SK-N-SH treated with all-trans-retinoic acid at 6 μM for 48 hours (cell line): ENCODE data around the gene RBM47.

Experiments
- ATAC-seq: fragments of 200-7000 bp; cut with Tn5 transposase; 3 replicates; pipeline ENCODE4 v1.9.1; 2020; ENCODE audit warnings: mild to moderate bottlenecking, moderate library complexity
- ARNTL ChIP-seq: fragments of 450-650 bp; formaldehyde crosslinking; IDR thresholded peaks from 2 replicates; pipeline ENCODE4 v1.5.0; 2020; ENCODE audit warnings: low read depth, mild to moderate bottlenecking, moderate library complexity, borderline replicate concordance
- BACH2 ChIP-seq: fragments of 250-450 bp; sonication (Bioruptor Pico); IDR thresholded peaks from 2 replicates; pipeline ENCODE4 v1.9.0; 2021; ENCODE audit warnings: mild to moderate bottlenecking, borderline replicate concordance
- ESRRG ChIP-seq: fragments of 250-450 bp; sonication (Bioruptor Pico); IDR thresholded peaks from 2 replicates; pipeline ENCODE4 v1.6.1; 2021; ENCODE audit warnings: mild to moderate bottlenecking
- GLIS3 ChIP-seq: fragments of 250-450 bp; sonication (Bioruptor Pico); IDR thresholded peaks from 2 replicates; pipeline ENCODE4 v1.5.0; 2020; ENCODE audit warnings: mild to moderate bottlenecking, moderate library complexity
- ISL1 ChIP-seq: fragments of 250-450 bp; sonication (Bioruptor Pico); IDR thresholded peaks from 2 replicates; pipeline ENCODE4 v2.1.2; 2022; ENCODE audit warnings: mild to moderate bottlenecking, moderate library complexity
- OSR1 ChIP-seq: fragments of 250-450 bp; sonication (Bioruptor Pico); IDR thresholded peaks from 2 replicates; pipeline ENCODE4 v1.8.0; 2022; ENCODE audit warnings: moderate library complexity, mild to moderate bottlenecking, inconsistent platforms
- PPARA ChIP-seq: fragments of 250-450 bp; sonication (Bioruptor Pico); IDR thresholded peaks from 2 replicates; pipeline ENCODE4 v1.5.0; 2020; ENCODE audit warnings: mild to moderate bottlenecking, borderline replicate concordance
- RARB ChIP-seq: fragments of 250-450 bp; sonication (Bioruptor Pico); IDR thresholded peaks from 2 replicates; pipeline ENCODE4 v1.8.0; 2021; ENCODE audit warnings: mild to moderate bottlenecking, moderate library complexity
- SNAI2 ChIP-seq: fragments of 250-450 bp; sonication (Bioruptor Pico); IDR thresholded peaks from 2 replicates; pipeline ENCODE4 v1.5.0; 2020; ENCODE audit warnings: mild to moderate bottlenecking, moderate library complexity
- TCF4 ChIP-seq: fragments of 250-450 bp; sonication (Bioruptor Pico); IDR thresholded peaks from 2 replicates; pipeline ENCODE4 v1.8.0; 2021; ENCODE audit warnings: mild to moderate bottlenecking, moderate library complexity, borderline replicate concordance
- TOX ChIP-seq: fragments of 250-450 bp; sonication (Bioruptor Pico); IDR thresholded peaks from 2 replicates; pipeline ENCODE4 v1.8.0; 2021; ENCODE audit warnings: mild to moderate bottlenecking, moderate library complexity, borderline replicate concordance
- ZFP3 ChIP-seq: fragments of 250-450 bp; sonication (Bioruptor Pico); IDR thresholded peaks from 2 replicates; pipeline ENCODE4 v1.5.0; 2020; ENCODE audit warnings: mild to moderate bottlenecking, moderate library complexity
- ZFP30 ChIP-seq: fragments of 450-650 bp; formaldehyde crosslinking; IDR thresholded peaks from 2 replicates; pipeline ENCODE4 v1.5.0; 2022; ENCODE audit warnings: mild to moderate bottlenecking, moderate library complexity
- ZNF565 ChIP-seq: fragments of 450-650 bp; formaldehyde crosslinking; conservative IDR thresholded peaks from 2 replicates; pipeline ENCODE4 v1.5.0; 2020; ENCODE audit warnings: low read depth, mild to moderate bottlenecking, moderate library complexity
- ZNF70 ChIP-seq: fragments of 450-650 bp; formaldehyde crosslinking; IDR thresholded peaks from 2 replicates; pipeline ENCODE4 v1.5.0; 2020; ENCODE audit warnings: mild to moderate bottlenecking, moderate library complexity
- ZNF8 ChIP-seq: fragments of 450-650 bp; formaldehyde crosslinking; IDR thresholded peaks from 2 replicates; pipeline ENCODE4 v1.5.0; 2020; ENCODE audit warnings: mild to moderate bottlenecking, moderate library complexity
- TF ChIP-seq, protein P1 (sequence below): fragments of 250-450 bp; sonication (Bioruptor Pico); IDR thresholded peaks from 2 replicates; pipeline ENCODE4 v1.5.1; 2020; ENCODE audit warnings: low read depth, mild to moderate bottlenecking, moderate library complexity
- TF ChIP-seq, protein P2 (sequence below): fragments of 250-450 bp; sonication (Bioruptor Pico); IDR thresholded peaks from 2 replicates; pipeline ENCODE4 v1.5.0; 2020; ENCODE audit warnings: mild to moderate bottlenecking, moderate library complexity
- TF ChIP-seq, protein P3 (sequence below): fragments of 250-450 bp; sonication (Bioruptor Pico); IDR thresholded peaks from 2 replicates; pipeline ENCODE4 v1.5.1; 2021; ENCODE audit warnings: mild to moderate bottlenecking, moderate library complexity
- TF ChIP-seq, protein P4 (sequence below): fragments of 250-450 bp; sonication (Bioruptor Pico); IDR thresholded peaks from 2 replicates; pipeline ENCODE4 v1.8.0; 2020; ENCODE audit warnings: mild to moderate bottlenecking, moderate library complexity, borderline replicate concordance
- TF ChIP-seq, protein P5 (sequence below): fragments of 250-450 bp; sonication (Bioruptor Pico); IDR thresholded peaks from 2 replicates; pipeline ENCODE4 v1.8.0; 2021; ENCODE audit warnings: low read depth, mild to moderate bottlenecking, moderate library complexity, borderline replicate concordance

RBM47 gene

DNA sequence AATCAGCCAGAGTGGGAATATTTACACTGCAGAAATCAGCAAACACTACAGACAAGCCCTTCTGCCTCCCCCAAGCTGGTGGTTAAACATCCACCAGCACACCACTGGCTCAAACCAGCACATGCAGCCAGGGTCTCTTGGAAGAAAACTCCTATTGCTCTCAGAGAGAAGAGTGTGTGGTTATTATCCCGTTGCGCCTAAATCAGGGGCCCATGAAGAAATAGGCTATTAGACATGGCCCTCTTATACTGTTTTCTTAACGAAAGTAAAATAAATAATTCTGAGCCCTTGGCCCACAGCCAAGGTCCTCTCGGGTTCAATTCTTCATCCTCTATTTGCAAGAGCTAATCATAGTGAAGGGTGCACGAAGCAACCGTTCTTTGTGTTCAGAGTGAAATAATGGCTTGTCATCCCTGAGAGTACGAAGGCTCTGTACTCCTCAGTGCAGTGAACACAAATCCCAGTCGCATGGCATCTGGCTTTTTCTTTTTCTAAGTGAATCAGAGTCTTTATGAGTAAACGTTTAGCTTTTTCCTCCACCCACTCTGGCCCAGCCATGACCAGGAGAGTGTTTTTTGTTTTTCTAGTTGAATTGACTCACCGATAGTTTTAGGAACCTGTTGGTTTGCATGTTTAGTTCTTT lies 33.4 kb upstream of the RBM47 start:
- no peak for TF ChIP-seq ISL1 (CRISPR knock-in tag)
- TF ChIP-seq ESRRG (CRISPR knock-in tag) = no peak
- TF ChIP-seq, protein P1, sequence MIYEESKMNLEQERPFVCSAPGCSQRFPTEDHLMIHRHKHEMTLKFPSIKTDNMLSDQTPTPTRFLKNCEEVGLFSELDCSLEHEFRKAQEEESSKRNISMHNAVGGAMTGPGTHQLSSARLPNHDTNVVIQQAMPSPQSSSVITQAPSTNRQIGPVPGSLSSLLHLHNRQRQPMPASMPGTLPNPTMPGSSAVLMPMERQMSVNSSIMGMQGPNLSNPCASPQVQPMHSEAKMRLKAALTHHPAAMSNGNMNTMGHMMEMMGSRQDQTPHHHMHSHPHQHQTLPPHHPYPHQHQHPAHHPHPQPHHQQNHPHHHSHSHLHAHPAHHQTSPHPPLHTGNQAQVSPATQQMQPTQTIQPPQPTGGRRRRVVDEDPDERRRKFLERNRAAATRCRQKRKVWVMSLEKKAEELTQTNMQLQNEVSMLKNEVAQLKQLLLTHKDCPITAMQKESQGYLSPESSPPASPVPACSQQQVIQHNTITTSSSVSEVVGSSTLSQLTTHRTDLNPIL (CRISPR knock-in tag) = no peak
- TF ChIP-seq, protein P2, sequence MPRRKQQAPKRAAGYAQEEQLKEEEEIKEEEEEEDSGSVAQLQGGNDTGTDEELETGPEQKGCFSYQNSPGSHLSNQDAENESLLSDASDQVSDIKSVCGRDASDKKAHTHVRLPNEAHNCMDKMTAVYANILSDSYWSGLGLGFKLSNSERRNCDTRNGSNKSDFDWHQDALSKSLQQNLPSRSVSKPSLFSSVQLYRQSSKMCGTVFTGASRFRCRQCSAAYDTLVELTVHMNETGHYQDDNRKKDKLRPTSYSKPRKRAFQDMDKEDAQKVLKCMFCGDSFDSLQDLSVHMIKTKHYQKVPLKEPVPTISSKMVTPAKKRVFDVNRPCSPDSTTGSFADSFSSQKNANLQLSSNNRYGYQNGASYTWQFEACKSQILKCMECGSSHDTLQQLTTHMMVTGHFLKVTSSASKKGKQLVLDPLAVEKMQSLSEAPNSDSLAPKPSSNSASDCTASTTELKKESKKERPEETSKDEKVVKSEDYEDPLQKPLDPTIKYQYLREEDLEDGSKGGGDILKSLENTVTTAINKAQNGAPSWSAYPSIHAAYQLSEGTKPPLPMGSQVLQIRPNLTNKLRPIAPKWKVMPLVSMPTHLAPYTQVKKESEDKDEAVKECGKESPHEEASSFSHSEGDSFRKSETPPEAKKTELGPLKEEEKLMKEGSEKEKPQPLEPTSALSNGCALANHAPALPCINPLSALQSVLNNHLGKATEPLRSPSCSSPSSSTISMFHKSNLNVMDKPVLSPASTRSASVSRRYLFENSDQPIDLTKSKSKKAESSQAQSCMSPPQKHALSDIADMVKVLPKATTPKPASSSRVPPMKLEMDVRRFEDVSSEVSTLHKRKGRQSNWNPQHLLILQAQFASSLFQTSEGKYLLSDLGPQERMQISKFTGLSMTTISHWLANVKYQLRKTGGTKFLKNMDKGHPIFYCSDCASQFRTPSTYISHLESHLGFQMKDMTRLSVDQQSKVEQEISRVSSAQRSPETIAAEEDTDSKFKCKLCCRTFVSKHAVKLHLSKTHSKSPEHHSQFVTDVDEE = no peak
- TF ChIP-seq ARNTL = no peak
- TF ChIP-seq, protein P3, sequence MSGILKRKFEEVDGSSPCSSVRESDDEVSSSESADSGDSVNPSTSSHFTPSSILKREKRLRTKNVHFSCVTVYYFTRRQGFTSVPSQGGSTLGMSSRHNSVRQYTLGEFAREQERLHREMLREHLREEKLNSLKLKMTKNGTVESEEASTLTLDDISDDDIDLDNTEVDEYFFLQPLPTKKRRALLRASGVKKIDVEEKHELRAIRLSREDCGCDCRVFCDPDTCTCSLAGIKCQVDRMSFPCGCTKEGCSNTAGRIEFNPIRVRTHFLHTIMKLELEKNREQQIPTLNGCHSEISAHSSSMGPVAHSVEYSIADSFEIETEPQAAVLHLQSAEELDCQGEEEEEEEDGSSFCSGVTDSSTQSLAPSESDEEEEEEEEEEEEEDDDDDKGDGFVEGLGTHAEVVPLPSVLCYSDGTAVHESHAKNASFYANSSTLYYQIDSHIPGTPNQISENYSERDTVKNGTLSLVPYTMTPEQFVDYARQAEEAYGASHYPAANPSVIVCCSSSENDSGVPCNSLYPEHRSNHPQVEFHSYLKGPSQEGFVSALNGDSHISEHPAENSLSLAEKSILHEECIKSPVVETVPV (CRISPR knock-in tag) = no peak
- TF ChIP-seq, protein P4, sequence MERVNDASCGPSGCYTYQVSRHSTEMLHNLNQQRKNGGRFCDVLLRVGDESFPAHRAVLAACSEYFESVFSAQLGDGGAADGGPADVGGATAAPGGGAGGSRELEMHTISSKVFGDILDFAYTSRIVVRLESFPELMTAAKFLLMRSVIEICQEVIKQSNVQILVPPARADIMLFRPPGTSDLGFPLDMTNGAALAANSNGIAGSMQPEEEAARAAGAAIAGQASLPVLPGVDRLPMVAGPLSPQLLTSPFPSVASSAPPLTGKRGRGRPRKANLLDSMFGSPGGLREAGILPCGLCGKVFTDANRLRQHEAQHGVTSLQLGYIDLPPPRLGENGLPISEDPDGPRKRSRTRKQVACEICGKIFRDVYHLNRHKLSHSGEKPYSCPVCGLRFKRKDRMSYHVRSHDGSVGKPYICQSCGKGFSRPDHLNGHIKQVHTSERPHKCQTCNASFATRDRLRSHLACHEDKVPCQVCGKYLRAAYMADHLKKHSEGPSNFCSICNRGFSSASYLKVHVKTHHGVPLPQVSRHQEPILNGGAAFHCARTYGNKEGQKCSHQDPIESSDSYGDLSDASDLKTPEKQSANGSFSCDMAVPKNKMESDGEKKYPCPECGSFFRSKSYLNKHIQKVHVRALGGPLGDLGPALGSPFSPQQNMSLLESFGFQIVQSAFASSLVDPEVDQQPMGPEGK (CRISPR knock-in tag) = no peak
- TF ChIP-seq, protein P5, sequence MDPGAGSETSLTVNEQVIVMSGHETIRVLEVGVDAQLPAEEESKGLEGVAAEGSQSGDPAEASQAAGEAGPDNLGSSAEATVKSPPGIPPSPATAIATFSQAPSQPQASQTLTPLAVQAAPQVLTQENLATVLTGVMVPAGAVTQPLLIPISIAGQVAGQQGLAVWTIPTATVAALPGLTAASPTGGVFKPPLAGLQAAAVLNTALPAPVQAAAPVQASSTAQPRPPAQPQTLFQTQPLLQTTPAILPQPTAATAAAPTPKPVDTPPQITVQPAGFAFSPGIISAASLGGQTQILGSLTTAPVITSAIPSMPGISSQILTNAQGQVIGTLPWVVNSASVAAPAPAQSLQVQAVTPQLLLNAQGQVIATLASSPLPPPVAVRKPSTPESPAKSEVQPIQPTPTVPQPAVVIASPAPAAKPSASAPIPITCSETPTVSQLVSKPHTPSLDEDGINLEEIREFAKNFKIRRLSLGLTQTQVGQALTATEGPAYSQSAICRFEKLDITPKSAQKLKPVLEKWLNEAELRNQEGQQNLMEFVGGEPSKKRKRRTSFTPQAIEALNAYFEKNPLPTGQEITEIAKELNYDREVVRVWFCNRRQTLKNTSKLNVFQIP (CRISPR knock-in tag) = no peak
- TF ChIP-seq ZNF70 (CRISPR knock-in tag) = no peak
- no peak for TF ChIP-seq PPARA (CRISPR knock-in tag)
- TF ChIP-seq RARB = no peak
- no peak for TF ChIP-seq TCF4 (CRISPR knock-in tag)
- TF ChIP-seq ZFP3 (CRISPR knock-in tag) = no peak
- no peak for TF ChIP-seq OSR1 (CRISPR knock-in tag)
- TF ChIP-seq ZFP30 (CRISPR knock-in tag) = no peak
- no peak for TF ChIP-seq GLIS3 (CRISPR knock-in tag)
- no peak for TF ChIP-seq SNAI2 (CRISPR knock-in tag)
- no peak for TF ChIP-seq BACH2 (CRISPR knock-in tag)
- TF ChIP-seq ZNF8 = no peak
- no peak for TF ChIP-seq TOX
- ATAC-seq = peak; percentile 90

DNA sequence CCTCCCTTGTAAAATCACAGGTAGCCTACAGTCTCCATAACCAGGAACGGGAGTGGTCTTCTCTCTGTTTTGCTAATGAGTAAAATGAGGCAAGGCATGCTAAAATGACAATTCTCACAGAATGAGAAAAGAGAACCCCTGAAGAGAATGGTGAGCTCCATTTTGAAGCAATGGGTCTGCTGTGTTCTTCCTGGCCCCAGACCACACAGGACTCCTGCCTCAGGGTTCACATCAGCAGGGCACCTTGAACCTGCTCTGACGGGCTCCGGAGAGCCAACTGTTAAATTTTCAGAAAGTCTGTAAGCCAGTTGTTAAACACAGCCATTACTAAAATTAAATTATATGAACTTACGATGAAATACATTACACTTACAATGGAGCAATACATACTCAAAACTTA lies 32.1 kb upstream of the RBM47 start:
- TF ChIP-seq, protein P4 (CRISPR knock-in tag) = no peak
- TF ChIP-seq, protein P1 (CRISPR knock-in tag) = no peak
- TF ChIP-seq SNAI2 (CRISPR knock-in tag) = no peak
- TF ChIP-seq ZFP30 (CRISPR knock-in tag) = no peak
- no peak for TF ChIP-seq PPARA (CRISPR knock-in tag)
- no peak for TF ChIP-seq ZNF565
- TF ChIP-seq ZFP3 (CRISPR knock-in tag) = no peak
- TF ChIP-seq ARNTL = no peak
- no peak for TF ChIP-seq TCF4 (CRISPR knock-in tag)
- TF ChIP-seq, all 23 proteins: peak for 0
- no peak for ATAC-seq
